HG03571 (cell line): Measurements from ENCODE around the gene RASA3.
"Not testable (repeated sequence)": the region's sequence is repeated elsewhere in the genome, so short reads cannot be mapped to it uniquely, and the experiment has no call there.

Experiments used
- ATAC-seq: cut with Tn5 transposase; IDR thresholded peaks from one replicate; pipeline ENCODE4 v1.9.1; 2021; ENCODE audit not compliant: unreplicated experiment

The RASA3 gene

DNA sequence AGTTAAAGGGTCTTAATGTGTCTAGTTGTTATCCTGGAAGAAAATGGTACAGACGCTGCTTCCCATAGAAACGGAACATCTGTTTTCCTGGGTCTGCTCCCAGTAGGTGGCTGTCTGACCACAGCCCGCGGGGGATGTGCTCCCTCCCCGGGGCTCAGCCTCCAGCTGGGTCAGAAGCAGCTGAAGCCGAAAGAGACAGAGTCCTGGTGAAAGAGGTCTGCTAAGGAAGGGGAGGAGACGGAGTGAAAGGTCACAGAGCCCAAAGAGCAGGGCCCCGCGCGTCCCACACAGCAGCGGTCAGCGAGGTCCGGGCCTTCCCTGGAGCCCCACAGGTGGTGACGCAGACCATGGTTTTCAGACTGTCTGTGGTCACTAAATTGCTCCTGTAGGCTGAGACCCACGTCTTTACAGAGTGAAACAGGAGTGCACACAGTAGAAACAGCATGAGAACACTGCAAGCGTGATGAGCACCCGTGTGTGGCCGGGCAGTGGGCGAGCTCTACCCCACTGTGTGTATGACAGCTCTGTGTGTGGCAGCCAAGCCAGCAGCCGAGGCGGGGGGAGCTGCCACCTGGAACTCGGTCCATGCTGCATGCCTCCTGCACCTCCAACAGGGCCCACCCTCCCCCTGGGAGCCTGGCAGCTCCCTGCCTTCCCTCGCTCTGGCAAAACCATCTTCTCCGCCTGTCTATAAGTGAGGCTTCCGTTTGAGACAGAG is 106.5 kb downstream of the RASA3 start:
- no peak for ATAC-seq

DNA sequence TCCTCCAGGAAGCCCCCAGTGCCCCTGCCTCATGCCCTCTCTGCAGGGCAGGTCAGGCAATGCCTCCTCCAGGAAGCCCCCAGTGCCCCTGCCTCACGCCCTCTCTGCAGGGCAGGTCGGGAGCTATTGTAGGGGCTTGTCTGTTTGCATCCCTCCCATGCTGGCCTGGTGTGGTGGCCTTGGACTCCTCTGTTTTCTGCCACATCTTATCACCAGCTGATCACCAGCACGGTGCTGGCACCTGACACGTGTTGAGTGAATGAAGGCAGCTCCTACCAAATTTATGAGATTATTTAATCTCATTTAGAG is 107.1 kb downstream of the RASA3 start:
- no peak for ATAC-seq

DNA sequence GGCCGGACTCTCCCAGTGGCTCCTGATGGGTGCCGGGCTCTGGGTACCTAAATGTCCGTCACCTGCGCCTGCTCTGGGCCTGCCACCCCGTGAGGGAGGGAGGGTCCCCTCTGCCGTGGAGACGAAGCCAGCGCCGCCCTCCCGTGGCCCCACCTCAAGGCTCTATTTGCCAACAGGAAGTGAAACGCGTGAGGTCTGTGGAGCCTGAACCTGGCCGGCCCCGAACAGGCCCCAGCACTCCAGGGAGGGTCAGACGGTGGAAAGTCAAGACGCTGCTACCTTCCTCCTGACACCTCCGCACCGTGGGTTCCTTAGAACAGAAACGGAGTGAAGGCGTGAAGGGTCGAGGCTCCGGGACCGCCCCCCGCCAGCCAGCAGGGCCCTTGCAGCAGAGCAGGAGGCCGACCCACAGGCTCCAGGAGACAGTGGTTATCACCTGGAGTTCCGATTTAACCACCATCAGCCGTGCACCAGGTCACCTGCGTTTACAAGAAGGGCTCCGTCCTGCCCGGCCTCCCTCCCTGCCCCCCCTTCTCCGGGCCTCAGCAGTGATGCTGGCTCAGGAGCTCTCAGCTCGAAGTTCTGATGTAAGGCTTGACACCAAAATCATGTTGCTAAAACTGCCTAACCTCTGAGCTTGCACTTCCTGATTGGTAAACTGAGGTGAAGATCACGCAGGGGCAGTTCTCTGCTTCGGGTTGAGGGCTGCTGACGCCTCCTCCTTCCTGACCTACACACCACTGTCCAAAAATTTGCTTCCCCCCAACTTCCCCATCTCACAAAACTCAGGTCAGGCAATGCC is 107.6 kb downstream of the RASA3 start:
- ATAC-seq, result peak; percentile 64

DNA sequence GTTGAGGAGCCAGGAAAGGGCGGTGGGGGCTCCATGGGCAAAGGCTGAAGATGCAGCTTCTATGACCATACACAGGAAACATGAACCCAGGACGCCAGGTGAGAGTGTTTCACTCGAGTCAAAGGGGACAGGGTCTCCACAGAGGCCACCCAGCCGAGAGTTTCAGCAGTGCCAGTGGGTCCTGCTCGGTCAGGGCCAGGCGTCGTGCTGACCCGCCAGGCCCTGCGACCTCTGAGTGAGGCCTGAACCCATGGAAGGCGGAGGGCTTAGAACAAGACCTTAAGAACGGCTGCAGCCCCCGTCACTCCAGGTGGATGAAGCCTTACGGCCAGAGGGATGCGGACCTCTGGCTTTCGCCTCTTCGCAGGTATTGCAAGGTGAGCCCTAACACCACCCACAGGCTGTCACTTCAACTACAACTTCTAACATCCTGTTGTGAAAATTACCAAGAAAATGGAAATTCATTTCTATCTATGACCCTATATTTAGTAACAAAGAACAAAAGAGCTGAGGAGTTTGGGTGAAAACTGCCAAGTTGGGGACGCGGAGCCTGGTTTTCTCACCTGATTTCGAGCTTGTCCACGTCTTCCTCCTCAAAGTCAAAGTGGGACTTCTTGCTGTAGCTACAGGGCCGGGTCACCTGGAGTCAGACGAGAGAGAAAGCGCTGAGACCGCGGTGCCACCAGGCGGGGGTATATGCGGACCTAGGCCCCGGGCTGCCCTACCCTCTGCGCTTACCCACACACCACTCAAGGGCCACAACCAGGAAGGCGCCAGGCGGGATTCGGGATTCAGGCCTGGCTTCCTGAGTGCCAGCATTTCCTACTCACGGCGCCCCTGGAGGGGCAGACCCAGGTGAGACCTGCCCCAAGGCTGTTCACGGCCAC is 108.5 kb downstream of the RASA3 start:
- no peak for ATAC-seq

DNA sequence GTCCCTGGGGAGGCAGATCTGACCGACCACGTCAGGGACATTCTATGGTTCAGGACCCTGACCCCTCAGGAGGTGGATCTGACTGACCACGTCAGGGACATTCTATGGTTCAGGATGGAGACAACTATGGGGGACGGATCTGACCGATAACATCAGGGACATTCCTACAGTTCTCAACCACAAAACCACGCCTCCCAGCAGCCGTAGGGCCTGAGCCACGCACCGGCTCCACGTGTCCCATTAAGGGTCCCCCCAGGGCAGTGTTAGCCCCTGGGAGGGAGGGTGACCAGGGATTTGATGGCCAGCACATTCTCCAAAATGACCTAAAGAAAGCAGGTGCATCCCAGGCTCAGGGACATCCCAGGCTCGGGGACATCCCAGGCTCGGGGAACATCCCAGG is 109.5 kb downstream of the RASA3 start:
- no peak for ATAC-seq

DNA sequence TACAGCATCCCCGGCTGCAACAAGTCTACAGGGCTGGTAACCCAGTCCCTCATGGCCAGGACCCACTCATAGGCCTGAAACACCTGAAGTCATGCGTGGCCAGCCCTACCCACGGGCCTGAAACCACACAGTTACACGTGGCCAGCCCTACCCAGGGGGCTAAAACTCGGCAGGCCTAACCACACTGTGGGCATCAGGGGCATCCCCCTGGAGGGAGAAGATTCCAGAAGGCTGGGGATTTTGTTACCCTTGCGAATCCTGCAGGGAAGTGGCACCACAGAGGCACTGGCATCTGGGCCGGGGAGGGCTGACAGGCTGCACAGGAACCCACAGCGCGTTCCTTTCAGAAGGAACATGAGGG is 110.1 kb downstream of the RASA3 start:
- ATAC-seq, result no peak

DNA sequence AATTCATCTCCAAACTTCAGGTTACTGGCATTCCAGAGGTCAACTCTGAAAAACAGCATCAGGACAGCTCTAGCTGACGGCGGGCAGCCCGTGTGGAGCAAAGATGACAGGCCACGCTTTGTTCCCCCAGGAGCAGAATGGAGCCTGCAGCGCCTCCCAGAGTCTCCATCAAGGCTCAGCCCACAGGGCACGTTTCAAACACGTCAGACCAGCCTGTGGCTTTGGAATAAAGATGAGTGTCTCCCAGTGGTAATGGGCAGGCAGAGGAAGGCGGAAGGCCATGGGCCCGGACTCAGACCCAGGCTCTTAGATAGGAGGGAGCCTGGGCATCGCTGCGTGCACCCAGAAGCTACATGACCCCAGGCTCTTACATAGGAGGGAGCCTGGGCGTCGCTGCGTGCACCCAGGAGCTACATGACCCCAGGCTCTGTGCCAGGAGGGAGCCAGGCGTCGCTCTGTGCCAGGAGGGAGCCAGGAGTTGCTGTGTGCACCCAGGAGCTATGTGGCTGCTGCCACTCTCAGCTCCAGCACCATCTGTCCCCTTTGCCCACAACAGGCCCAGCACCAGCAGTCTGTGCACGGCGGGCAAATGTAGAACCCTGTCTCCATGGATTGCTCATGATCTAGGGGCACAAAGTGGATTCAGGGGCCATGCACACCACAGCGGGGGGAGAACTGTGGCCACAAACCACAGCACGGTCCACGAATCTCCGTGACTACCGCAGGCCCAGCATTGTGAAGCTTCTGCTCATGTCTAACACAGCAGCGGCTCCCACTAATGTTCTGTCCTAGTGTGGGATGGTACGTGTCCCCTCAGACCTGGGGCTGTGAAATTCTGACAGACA is 110.7 kb downstream of the RASA3 start:
- ATAC-seq, result no peak

DNA sequence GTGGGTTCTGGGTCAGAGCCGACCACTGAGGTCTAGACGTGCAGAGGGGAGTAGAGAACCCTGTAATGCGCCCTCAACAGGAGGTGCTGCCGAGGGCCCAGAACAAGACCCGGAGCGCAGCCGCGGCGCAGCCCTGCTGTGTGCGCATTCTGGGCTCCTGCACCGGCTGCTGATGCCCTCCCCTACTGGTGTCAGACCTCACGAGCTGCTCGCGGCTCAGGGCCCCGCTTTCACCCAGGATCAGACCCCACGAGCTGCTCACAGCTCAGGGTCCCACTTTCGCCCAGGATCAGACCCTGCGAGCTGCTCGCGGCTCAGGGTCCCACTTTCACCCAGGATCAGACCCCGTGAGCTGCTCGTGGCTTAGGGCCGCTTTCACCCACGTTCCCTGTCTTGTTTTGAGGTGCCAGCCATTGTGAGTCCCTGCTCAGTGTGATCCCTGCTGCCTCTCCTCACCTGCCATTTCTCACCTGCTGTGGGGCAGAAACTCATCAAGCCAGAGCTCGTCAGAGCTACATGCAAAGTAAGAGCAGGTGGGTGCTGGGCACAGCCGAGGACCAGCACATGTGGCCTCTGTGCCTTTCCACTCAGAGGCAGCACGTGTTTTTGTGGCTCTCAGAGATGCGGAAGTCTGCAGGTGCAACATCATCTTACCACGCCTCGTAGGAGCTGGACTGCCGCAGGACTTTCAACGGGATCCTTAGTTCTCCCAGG is 111.5 kb downstream of the RASA3 start:
- ATAC-seq, result no peak

DNA sequence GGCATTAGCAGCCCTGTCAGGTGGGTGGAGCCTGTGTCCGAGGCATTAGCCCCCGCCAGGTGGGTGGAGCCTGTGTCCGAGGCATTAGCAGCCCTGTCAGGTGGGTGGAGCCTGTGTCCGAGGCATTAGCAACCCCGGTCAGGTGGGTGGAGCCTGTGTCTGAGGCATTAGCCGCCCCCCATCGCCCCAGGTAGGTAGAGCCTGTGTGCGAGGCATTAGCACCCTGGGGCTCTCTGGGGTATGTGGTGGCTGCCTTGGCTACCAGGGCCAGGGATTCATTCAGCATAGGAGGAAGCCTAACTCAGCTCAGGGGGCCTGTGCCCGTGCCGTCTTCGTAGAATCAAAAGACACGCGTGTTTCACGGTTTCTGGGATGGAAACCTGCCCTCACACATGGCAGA is 112.3 kb downstream of the RASA3 start:
- ATAC-seq, result not testable (repeated sequence)

DNA sequence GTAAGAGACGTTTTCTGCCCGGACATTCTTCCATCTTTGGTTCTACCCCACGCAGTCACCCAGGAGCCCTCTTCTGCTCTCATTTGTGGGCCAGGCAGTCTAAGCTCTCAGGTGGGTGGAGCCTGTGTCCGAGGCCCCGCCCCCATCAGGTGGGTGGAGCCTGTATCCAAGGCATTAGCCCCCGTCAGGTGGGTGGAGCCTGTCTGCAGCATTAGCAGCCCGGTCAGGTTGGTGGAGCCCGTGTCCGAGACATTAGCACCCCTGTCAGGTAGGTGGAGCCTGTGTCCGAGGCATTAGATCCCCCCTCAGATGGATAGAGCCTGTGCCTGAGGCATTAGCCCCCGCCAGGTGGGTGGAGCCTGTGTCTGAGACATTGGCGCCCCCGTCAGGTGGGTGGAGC is 113.1 kb downstream of the RASA3 start:
- no peak for ATAC-seq

DNA sequence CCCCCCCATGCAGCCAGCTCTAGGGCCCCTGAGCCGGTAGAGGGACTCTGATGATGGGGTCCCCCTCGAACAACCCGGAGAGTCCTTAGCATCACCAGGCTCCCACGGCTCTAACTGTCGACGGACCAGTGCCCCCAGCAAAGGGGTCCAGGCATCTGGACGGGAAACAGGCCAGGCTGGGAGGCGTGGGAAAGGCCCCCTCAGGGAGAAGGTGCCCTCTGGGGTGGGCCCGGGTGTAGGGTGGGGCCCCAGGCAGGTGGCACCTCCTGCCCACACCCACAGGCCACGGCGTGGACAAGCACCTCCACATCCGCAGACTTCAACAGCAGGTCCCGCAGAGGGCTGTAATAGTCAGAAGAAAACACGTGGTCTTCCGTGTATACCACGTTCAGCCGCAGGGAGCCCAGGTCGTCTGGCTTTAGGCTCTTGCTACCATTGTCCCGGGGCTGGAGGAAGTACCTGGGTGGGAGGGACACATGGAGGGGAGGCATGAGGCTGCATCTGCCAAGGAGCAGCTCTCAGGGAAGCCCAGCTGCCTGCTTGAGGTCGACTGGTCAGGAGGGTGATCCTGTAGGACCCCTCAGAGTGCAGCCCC is 113.9 kb downstream of the RASA3 start:
- no peak for ATAC-seq

DNA sequence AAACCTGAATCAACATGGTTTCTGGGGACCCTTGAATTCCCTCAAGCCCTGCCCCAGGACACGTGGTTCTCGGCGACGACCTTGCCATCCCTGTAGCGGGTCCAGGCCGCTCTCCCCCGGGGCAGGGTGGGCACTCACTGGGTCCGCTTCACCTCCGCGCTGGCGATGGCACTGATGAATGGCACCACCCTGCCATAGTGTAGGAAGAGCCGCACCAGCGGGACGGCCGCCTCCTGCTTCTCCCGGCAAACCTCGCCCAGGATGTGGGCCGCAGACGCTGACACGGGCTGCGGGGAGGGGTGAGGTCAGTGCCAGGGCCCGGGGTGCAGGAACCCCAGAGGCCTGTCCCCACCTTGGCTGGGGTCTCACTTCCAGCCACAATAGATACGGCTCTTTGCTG is 114.5 kb downstream of the RASA3 start:
- ATAC-seq, result no peak

DNA sequence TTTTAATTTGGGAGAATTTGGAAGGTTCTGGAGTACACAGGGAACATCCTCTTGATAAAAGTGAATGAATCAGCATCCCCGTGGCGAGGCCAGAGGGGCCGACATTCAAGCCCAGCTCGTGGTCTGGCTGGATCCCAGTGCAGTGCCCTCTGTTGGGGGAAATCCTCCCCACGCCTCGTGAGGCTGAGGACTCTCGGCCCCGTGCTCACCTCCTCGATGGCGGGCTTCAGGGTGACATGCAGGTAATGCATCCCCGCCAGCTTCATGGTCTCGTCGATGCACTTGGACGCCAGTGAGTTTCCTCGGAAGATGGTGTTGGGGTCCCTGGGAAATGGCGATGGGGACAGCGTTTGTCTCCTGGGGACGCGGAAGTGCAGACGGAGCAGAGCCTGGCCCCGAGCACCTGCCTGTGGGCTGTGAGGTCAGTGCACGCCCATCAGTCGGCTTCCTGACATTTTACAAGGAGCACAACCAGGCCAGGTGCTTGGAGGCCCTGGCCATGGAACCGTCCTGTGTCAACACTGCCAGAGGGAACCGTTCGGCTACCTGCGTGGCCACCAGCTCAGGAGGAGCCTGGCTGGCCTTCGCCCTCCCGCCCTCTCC is 115.3 kb downstream of the RASA3 start:
- no peak for ATAC-seq

DNA sequence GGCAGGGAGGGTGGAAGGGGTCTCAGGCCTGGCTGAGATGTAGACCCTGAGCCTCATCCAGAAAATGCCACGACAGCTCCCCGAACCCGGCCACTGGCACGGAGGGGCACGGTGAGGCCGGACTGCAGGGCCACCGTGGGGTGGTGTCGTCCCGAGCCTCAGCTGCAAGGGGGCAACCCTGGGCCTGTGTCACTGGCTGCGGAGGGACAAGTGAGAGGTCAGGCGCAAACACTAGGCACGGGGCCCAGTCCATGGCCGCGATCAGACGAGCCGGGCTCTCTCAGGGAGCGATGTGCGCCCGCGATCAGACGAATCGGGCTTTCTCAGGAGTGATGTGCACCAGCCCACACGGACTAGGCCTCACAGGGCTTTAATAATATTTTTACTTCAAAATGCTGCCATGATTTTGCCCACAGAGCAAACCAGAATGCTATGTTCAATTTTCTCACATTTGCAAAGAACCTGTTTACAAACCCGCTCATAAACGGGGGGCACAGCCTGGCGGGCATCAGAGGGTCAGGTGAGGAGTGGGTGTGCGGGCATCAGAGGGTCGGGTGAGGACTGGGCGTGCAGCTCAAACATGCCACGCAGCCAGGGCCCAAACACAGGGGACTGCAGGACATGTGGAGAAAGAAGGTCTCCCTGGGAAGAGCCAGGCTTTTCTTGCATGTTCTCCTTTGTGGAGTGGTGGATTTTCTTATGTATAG is 115.9 kb downstream of the RASA3 start:
- no peak for ATAC-seq

DNA sequence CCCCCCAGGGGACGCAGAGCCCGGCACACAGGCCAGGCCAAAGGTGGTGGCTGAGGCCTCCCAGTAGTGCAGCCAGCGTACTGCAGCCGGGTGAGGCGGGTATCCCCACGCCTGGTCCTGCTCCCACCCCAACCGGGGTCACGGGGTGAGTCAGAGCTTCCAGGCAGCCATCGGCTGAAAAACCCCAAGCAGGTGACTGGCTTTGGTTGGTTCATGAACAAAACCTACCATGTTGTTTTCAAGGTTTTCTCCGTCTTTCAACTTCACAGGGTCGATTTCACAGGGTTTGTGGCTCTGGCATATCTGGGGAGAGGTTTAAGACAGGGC is 116.5 kb downstream of the RASA3 start:
- no peak for ATAC-seq

DNA sequence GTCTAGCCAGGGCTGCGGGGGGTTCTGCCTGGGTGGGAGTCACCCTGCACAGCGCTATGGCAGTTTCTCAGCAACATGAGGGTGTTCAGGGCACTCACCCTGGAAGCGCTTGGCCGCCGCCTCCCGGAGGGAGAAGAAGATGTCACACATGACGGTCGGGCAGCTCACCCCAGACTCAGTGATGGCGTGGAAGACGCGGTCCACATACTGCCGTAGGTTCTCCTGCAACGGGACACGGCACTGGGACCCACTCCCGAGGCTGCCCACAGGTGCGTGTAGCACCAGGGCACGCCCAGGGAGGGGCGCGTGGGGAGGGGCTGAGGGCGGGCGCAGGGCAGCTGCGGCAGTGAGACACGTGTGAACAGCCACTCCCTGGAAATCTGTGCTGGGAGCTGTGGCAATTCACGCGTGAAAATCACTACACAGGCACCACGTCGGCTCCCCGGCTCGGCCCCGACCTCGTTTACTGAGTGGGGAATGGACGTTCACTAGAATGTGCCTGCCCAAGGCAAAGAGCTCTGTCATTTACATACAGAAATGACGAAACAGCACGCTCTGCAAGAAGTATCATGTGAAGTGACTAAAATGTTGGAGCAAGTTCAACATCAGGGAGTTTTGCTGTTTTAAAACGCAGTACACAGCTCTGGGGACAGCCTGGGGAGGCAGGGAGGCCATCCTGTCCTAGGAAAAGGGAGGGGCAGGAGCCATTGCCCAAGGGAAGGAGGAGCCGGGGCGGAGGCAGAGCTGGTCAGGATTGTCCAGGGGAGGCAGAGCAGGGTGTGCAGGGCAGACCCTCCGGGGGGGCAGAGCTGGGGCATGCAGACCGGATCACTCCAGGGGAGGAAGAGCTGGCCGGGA is 117.1 kb downstream of the RASA3 start:
- ATAC-seq, result no peak

DNA sequence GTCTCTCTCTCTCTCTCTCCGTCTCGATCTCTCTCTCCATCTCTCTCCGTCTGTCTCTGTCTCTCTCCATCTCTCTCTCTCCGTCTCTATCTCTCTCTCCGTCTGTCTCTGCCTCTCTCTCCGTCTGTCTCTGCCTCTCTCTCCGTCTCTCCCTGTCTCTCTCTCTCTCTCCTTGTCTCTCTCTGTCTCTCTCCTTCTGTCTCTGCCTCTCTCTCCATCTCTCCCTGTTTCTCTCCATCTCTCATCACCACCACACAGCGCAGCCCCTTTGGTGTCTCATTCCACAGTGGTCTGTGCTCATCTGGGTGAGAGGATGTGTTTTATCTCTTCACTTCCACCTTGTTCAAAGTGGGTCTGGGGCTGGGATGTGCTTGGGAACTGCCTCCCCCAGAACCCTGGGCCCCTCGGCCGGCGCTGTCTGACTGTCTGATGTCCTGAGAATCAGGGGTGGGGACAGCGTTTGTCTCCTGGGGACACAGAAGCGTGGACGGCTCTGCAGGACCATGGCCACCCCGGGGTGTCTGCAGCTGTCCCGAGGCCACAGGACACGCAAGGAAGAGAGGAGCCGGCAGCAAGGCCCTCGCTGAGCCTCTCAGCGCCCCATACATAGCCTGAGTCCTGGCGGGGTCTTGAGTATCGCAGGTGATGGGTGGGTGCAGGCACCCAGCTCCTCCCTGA is 118.3 kb downstream of the RASA3 start:
- ATAC-seq, result no peak

DNA sequence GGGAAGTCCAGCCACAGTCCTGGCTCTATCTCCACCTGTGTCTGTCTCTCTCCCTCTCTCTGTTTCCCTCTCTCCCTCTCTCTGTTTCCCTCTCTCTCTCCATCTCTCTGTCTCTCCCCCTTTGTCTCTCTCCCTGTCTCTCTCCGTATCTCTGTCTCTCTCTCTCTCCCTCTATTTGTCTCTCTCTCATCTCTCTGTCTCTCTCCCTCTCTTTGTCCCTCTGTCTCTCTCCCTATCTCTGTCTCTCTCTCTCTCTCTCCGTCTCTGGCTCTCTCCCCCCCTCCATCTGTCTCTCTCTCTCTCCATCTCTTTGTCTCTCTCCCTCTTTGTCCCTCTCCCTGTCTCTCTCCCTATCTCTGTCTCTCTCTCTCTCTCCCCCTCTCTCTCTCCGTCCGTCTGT is 119.1 kb downstream of the RASA3 start:
- no peak for ATAC-seq
